OCI-LY7 (cell line): ENCODE data around the gene ARRDC3.

Experiments
- CTCF ChIP-seq: fragments of 200-600 bp; sonication (generic); conservative IDR thresholded peaks from 2 replicates; pipeline ENCODE4 v1.5.1; 2014; ENCODE audit warnings: mild to moderate bottlenecking, antibody characterized with exemption, low read length, moderate library complexity, mixed read lengths
- EZH2phosphoT487 ChIP-seq: fragments of 200-600 bp; sonication (generic); IDR thresholded peaks from 2 replicates; pipeline ENCODE4 v1.6.1; 2018; ENCODE audit warnings: low read depth, borderline replicate concordance, mild to moderate bottlenecking, mixed run types, antibody characterized with exemption, low read length, moderate library complexity, mixed read lengths

GRCh38 chr5:91332267-91333045 lies 50.7 kb downstream of the ARRDC3 start:
- TF ChIP-seq CTCF (no peak), EZH2phosphoT487 (no peak)
